ENCODE measurements around the gene STK32A.
A peak's percentile ranks its signal among the peaks of the same experiment; 100 is the strongest.

Gene STK32A

DNA sequence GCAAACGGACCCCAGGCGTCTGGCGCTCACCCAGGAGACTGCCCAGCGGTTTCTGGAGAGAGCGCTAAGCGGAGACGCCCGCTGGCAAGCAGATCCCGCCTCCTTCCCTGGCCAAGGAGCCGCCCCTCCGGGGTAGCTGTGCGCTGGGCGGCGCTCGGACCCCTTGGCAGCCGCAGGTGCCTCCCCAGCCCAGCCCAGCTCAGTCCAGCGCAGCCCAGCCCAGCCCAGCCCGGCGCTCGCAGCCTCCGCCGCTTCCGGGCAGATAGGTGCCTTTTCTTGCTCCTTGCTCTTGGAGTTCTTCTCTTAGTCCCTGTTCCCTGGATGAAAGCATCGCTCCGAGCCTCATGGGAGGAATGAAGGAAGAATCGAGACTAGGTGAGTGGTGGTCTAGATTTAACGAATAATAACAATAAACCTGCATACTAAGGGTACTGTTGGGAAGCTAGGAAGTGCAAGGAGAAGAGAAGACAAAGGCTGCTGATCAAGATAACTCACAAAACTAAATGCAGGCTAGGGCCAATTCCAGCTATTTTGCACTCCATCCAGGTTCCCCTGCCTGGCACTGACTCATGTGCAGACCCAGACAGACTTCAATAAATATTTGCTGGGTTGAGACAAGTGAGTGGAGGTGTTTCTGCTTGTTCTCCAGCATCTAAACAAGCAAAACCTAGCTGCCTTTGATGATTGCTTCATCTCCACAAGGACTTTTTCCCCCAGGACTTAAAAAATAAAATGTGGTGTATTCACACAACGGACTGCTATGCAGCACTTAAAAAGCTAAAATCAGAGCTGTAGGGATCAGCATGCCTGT, at the start of gene STK32A:
STK32A (plus strand) TSS at position 202 of the 811 bp plus-strand sequence. CDS start 4,609 bp downstream, outside the sequence.
- H3K4me1 ChIP-seq (ENCODE audit: insufficient read depth, low read length, poor library complexity, severe bottlenecking) = no peaks in the 10 kb centered on the region
- H3K9ac ChIP-seq (ENCODE audit: low read depth, low read length, poor library complexity, severe bottlenecking) = no peak within 1 kb of the TSS
- no peaks in the 10 kb centered on the region for H3F3A ChIP-seq (ENCODE audit: low read depth)
- no peaks in the 10 kb centered on the region for H3K27me3 ChIP-seq (ENCODE audit: insufficient read depth, low read length, poor library complexity, severe bottlenecking)
- H4K20me1 ChIP-seq (ENCODE audit: insufficient read depth, low read length, poor library complexity, severe bottlenecking) = no peaks in the 10 kb centered on the region
- no peak within 1 kb of the TSS for H3K4me2 ChIP-seq (ENCODE audit: low read depth, low read length, poor library complexity, severe bottlenecking)
- no peak within 1 kb of the TSS for H3K4me3 ChIP-seq (ENCODE audit: low read length, poor library complexity, severe bottlenecking)
- no peaks in the 10 kb centered on the region for H3K79me2 ChIP-seq (ENCODE audit: insufficient read depth, low read length)
- H3K9me3 ChIP-seq (ENCODE audit: insufficient read depth, low read depth, low read length) = no peaks in the 10 kb centered on the region
- TF ChIP-seq, protein P1, sequence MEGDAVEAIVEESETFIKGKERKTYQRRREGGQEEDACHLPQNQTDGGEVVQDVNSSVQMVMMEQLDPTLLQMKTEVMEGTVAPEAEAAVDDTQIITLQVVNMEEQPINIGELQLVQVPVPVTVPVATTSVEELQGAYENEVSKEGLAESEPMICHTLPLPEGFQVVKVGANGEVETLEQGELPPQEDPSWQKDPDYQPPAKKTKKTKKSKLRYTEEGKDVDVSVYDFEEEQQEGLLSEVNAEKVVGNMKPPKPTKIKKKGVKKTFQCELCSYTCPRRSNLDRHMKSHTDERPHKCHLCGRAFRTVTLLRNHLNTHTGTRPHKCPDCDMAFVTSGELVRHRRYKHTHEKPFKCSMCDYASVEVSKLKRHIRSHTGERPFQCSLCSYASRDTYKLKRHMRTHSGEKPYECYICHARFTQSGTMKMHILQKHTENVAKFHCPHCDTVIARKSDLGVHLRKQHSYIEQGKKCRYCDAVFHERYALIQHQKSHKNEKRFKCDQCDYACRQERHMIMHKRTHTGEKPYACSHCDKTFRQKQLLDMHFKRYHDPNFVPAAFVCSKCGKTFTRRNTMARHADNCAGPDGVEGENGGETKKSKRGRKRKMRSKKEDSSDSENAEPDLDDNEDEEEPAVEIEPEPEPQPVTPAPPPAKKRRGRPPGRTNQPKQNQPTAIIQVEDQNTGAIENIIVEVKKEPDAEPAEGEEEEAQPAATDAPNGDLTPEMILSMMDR (conservative IDR thresholded peaks at IDR 0.05; ENCODE audit: low read length) = no peak
- no peak for TF ChIP-seq EZH2phosphoT487 (IDR thresholded peaks at IDR 0.05; ENCODE audit: borderline replicate concordance)
- no peaks in the 10 kb centered on the region for H3K9me2 ChIP-seq (replicated peaks; ENCODE audit: low read depth, low read length)
- no peaks in the 10 kb centered on the region for H3K36me3 ChIP-seq (ENCODE audit: insufficient read depth, low read length)
- H2AFZ ChIP-seq (ENCODE audit: low read length) = no peak within 1 kb of the TSS

DNA sequence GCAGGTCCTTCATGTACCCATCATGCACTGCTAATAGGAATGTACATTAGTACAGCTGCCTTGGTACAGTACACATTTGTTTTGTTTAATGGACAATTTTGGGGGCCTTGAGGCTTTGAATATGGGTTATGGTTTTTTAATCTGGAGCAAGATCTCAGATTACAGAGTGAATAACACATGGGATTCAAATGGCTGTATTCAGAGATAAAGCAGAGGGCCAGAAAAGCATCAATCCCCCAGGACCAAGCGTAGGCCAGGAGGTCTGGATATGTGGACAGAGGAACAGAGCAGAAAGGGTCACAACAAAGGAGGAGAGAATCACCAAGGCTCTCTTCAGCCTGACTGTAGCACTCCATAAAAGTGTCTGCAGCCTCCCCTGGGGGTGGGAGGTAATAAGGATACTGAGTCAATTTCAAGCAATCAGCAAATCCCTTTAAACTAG, 47.7 kb upstream of the STK32A start:
- no peak overlapping the region for H3K4me2 ChIP-seq (ENCODE audit: low read depth, low read length, poor library complexity, severe bottlenecking)
- H4K20me1 ChIP-seq (ENCODE audit: insufficient read depth, low read length, poor library complexity, severe bottlenecking) = no peaks in the 10 kb centered on the region
- no peaks in the 10 kb centered on the region for H3K36me3 ChIP-seq (ENCODE audit: insufficient read depth, low read length)
- TF ChIP-seq EZH2phosphoT487 (IDR thresholded peaks at IDR 0.05; ENCODE audit: borderline replicate concordance) = no peak
- TF ChIP-seq, protein P1 (conservative IDR thresholded peaks at IDR 0.05; ENCODE audit: low read length) = no peak
- no peaks in the 10 kb centered on the region for H3K79me2 ChIP-seq (ENCODE audit: insufficient read depth, low read length)
- H3K9me3 ChIP-seq (ENCODE audit: insufficient read depth, low read depth, low read length) = no peaks in the 10 kb centered on the region
- no peak overlapping the region for H3K9ac ChIP-seq (ENCODE audit: low read depth, low read length, poor library complexity, severe bottlenecking)
- H3K4me3 ChIP-seq (ENCODE audit: low read length, poor library complexity, severe bottlenecking) = no peak overlapping the region
- H3K4me1 ChIP-seq (ENCODE audit: insufficient read depth, low read length, poor library complexity, severe bottlenecking) = no peaks in the 10 kb centered on the region
- no peaks in the 10 kb centered on the region for H3K27me3 ChIP-seq (ENCODE audit: insufficient read depth, low read length, poor library complexity, severe bottlenecking)
- H2AFZ ChIP-seq (ENCODE audit: low read length) = no peak overlapping the region
- H3K9me2 ChIP-seq (replicated peaks; ENCODE audit: low read depth, low read length) = no peaks in the 10 kb centered on the region
- H3F3A ChIP-seq (ENCODE audit: low read depth) = no peaks in the 10 kb centered on the region

DNA sequence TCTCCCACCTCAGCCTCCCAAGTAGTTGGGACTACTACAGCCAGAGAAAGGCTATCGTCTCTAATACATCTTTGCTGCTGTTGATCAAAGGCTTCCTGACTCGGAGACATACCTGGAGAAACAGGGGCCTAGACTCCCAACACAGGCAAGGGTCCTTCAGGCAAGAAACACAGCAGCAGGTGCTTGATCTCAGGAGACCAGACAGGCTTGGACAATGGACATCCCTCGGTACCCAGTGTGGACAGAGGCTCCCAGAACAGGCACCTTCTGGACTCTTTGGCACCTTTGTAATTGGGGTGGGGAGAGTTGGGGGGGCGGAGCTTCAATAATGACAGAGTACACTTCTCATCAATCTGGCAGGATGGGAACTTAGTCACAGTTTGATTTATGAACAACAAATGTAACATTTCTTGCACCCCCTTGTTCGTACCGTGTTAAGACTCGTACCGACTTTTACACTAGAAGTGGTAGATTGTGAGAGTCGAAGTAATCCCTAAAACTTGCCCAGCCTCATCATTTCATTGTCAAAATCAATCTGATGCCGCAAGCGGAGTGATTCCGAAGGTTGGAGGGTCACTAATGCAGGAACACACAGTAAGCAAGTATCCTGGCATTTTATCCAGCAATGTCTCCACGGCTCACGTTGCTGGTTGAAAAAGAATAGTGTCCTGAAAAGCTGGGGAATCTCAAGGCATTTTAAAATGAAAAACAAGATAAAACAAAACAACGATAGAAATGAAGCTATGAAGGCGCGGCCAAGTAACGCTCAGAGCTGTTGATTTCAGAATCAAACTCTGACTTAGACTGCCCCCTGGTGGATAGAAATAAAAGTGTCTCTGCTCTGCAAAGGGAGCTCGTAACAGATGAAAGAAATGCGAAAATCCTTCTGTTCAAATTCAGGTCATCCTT, 46.4 kb upstream of the STK32A start:
- no peaks in the 10 kb centered on the region for H3K9me2 ChIP-seq (replicated peaks; ENCODE audit: low read depth, low read length)
- no peaks in the 10 kb centered on the region for H3F3A ChIP-seq (ENCODE audit: low read depth)
- H3K9ac ChIP-seq (ENCODE audit: low read depth, low read length, poor library complexity, severe bottlenecking) = no peak overlapping the region
- H3K4me1 ChIP-seq (ENCODE audit: insufficient read depth, low read length, poor library complexity, severe bottlenecking) = no peaks in the 10 kb centered on the region
- H3K9me3 ChIP-seq (ENCODE audit: insufficient read depth, low read depth, low read length) = no peaks in the 10 kb centered on the region
- no peak overlapping the region for H3K4me2 ChIP-seq (ENCODE audit: low read depth, low read length, poor library complexity, severe bottlenecking)
- no peaks in the 10 kb centered on the region for H3K36me3 ChIP-seq (ENCODE audit: insufficient read depth, low read length)
- peak overlapping the region; percentile 4; the same call in 1 of the 2 replicates for H2AFZ ChIP-seq (ENCODE audit: low read length)
- H3K27me3 ChIP-seq (ENCODE audit: insufficient read depth, low read length, poor library complexity, severe bottlenecking) = no peaks in the 10 kb centered on the region
- no peaks in the 10 kb centered on the region for H4K20me1 ChIP-seq (ENCODE audit: insufficient read depth, low read length, poor library complexity, severe bottlenecking)
- no peaks in the 10 kb centered on the region for H3K79me2 ChIP-seq (ENCODE audit: insufficient read depth, low read length)
- no peak for TF ChIP-seq EZH2phosphoT487 (IDR thresholded peaks at IDR 0.05; ENCODE audit: borderline replicate concordance)
- TF ChIP-seq, protein P1 (conservative IDR thresholded peaks at IDR 0.05; ENCODE audit: low read length) = peak; percentile 90
- no peak overlapping the region for H3K4me3 ChIP-seq (ENCODE audit: low read length, poor library complexity, severe bottlenecking)

Data from Loucy (cell line).